NT2/D1 (cell line): Measurements from ENCODE around the gene PSME2.

ENCODE experiments used
- YY1 ChIP-seq: IDR thresholded peaks from 2 replicates; pipeline ENCODE4 v1.6.1; 2011; ENCODE audit not compliant: insufficient read length, insufficient read depth
- ZNF274 ChIP-seq: IDR thresholded peaks from 2 replicates; pipeline ENCODE4 v1.6.1; 2011; ENCODE audit warnings: mild to moderate bottlenecking, low read depth, low read length

- TF ChIP-seq ZNF274 (no peak), YY1 (no peak)
Observed at GRCh38 chr14:24187539-24187915, 41.1 kb upstream of the PSME2 start.
